ENCODE data around the gene KASH5. TPM values are rescaled to one million over a fixed set of nuclear protein-coding genes. Genes with fewer than 3 reads are reported as not detected.
A peak's percentile ranks its signal among the peaks of the same experiment; 100 is the strongest.

KASH5 gene
- total RNA-seq, 4 donors from 2014 or later: not detected

DNA sequence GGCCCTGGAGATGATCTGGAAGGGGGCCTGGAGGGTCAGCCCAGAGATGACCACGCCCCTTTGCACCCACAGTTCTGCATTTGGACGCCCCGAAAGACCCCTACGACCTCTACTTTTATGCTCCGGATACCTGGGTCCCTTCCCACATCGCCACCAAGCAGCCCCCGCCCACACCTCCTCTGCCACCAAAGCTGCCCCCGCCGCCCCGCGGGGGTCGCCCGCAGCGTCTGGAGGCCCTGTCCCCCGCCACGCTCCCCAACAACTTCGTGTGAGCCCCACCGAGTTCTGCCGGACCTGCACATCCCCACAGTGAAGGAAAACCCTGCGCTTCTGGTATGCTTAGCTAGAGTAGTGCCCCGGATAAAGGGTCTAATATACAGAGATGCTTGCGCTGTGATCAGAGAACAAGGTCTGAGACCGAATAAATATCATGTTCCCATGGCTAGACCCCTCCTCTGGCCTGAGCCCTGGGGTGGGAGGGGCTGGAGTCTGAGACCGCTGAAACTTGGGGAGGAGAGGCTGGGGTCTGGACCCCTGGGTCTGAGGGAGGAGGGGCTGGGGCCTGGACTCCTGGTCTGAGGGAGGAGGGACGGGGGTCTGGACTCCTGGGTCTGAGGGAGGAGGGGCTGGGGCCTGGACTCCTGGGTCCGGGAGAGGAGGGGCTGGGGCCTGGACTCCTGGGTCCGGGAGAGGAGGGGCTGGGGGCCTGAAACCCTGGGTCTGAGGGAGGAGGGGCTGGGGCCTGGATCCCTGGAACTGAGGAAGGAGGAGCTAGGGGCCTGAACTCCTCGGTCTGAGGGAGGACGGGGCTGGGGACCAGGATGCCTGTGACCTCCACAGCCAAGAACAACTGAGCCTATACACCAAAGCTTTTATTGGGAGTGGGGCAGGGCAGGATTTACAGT lies 40.8 kb downstream of the KASH5 start:
- no peak overlapping the region for H3K27ac ChIP-seq
- DNase-seq (ENCODE audit: low spot score in 2 of 2): peak in 1 of 2 donors; percentile 71
- peak overlapping the region; percentile 20 for H3K4me3 ChIP-seq
- peaks cover 96% of the 10 kb centered on the region for H3K27me3 ChIP-seq
- TF ChIP-seq POLR2AphosphoS5 (IDR thresholded peaks at IDR 0.05) (no peak), EP300 (IDR thresholded peaks at IDR 0.05) (no peak), POLR2A (IDR thresholded peaks at IDR 0.05) (no peak)
- TF ChIP-seq, protein P1, sequence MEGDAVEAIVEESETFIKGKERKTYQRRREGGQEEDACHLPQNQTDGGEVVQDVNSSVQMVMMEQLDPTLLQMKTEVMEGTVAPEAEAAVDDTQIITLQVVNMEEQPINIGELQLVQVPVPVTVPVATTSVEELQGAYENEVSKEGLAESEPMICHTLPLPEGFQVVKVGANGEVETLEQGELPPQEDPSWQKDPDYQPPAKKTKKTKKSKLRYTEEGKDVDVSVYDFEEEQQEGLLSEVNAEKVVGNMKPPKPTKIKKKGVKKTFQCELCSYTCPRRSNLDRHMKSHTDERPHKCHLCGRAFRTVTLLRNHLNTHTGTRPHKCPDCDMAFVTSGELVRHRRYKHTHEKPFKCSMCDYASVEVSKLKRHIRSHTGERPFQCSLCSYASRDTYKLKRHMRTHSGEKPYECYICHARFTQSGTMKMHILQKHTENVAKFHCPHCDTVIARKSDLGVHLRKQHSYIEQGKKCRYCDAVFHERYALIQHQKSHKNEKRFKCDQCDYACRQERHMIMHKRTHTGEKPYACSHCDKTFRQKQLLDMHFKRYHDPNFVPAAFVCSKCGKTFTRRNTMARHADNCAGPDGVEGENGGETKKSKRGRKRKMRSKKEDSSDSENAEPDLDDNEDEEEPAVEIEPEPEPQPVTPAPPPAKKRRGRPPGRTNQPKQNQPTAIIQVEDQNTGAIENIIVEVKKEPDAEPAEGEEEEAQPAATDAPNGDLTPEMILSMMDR (IDR thresholded peaks at IDR 0.05): no peak
- H3K9me3 ChIP-seq: no peaks in the 10 kb centered on the region
- H3K36me3 ChIP-seq: no peaks in the 10 kb centered on the region
- 26% methylated on average over 29 of the region's 29 CpGs for WGBS
- peaks cover 13% of the 10 kb centered on the region for H3K4me1 ChIP-seq

DNA sequence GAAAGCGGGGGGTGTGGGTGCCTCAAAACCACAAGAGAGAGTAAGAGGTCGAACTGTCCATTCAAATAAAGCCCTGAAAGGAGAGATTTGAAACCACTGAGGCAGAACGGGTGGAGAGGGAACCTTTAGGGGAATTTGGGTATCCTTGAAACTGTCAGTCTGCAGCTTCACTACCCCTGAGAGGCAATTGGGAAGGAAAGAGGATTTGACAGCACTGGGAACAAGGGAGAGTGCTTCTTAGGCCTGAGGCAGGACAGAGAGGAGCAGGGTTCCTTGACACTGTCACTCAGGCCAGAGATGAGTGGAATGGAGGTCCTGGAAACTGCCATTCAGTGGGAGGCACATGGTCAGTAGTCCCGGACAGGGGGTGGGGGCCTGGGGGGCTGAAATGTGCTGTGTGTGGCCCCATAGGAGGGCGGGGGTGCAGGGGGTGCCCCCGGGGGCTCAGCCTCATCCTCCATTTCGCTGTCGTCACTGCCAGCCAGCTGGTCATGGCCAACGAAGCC lies 42.2 kb downstream of the KASH5 start:
- 87% methylated on average over 5 of the region's 9 CpGs for WGBS
- no peak overlapping the region for H3K4me3 ChIP-seq
- H3K27ac ChIP-seq: no peak overlapping the region

DNA sequence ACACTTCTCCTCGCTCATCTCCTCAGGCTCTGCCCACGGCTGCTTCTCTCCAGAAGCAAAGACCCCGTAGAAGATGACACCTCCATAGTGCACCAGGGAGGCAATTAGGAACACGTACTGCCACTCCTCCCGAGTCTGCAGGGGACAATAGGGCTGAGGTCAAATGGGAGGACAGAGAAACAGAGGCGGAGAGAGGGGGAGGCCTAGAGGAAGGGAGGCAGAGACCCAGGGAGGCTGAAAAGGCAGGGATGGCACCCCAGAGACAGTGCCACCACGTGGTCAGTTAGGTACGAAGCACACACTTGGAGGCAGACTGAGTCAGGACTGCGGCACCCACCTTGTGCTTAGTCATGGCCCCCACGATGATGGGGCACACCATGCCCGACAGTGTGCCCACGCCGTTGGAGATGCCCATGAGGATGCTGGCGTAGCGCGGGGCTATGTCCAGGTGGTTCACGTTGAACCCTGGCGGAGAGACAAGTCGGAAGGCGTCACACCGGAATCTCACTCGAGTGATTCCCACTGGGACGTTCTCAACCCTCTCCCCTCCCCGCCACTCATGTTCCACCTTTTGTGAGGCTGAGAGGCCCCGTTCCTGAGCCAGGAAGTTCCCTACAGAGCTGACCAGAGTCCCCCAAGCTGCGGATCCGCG lies 42.8 kb downstream of the KASH5 start:
- Histone ChIP-seq H3K4me1 (peaks cover 12% of the 10 kb centered on the region), H3K36me3 (no peaks in the 10 kb centered on the region), H3K27me3 (peaks cover 96% of the 10 kb centered on the region), H3K4me3 (no peak overlapping the region), H3K9me3 (no peaks in the 10 kb centered on the region), H3K27ac (no peak overlapping the region)
- TF ChIP-seq, protein P1 (IDR thresholded peaks at IDR 0.05): no peak
- TF ChIP-seq POLR2AphosphoS5 (IDR thresholded peaks at IDR 0.05): no peak
- TF ChIP-seq POLR2A (IDR thresholded peaks at IDR 0.05): no peak
- no peak for TF ChIP-seq EP300 (IDR thresholded peaks at IDR 0.05)
- WGBS: 77% methylated on average over 26 of the region's 28 CpGs
- peak in 1 of 2 donors; percentile 61 for DNase-seq (ENCODE audit: low spot score in 2 of 2)

More for the DNA sequence above, 42.2 kb downstream of the KASH5 start:
- Histone ChIP-seq H3K9me3 (no peaks in the 10 kb centered on the region), H3K36me3 (no peaks in the 10 kb centered on the region), H3K27me3 (peaks cover 96% of the 10 kb centered on the region), H3K4me1 (peaks cover 12% of the 10 kb centered on the region)
- TF ChIP-seq POLR2AphosphoS5 (IDR thresholded peaks at IDR 0.05): no peak
- no peak for TF ChIP-seq EP300 (IDR thresholded peaks at IDR 0.05)
- TF ChIP-seq, protein P1 (IDR thresholded peaks at IDR 0.05): no peak
- no peak for TF ChIP-seq POLR2A (IDR thresholded peaks at IDR 0.05)
- DNase-seq (ENCODE audit: low spot score in 2 of 2): peak in 1 of 2 donors; percentile 66

DNA sequence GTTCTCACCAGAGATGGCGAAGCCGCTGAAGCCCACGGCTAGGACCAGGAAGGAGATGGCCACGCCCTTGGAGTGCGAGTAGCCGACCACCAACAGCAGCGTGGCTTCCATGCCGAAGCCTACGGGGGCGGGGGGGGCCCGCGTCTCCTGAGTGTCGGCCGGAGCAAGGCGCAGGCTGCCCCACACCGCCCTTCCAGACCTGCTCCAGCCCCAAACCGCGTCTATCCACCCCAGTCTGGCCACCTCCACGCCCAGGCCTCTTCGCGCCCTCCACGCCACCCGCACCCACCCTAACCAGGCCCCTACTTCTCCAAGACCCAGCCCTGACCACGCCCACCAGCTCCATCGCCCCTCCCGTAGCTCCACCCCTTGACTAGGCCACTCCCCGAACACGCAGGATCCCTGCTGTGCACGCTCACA lies 43.3 kb downstream of the KASH5 start:
- WGBS: 64% methylated on average over 29 of the region's 29 CpGs
- no peaks in the 10 kb centered on the region for H3K9me3 ChIP-seq
- H3K4me1 ChIP-seq: peaks cover 12% of the 10 kb centered on the region
- peaks cover 96% of the 10 kb centered on the region for H3K27me3 ChIP-seq
- H3K4me3 ChIP-seq: no peak overlapping the region
- H3K36me3 ChIP-seq: no peaks in the 10 kb centered on the region
- H3K27ac ChIP-seq: no peak overlapping the region
- peak in 1 of 2 donors; percentile 73 for DNase-seq (ENCODE audit: low spot score in 2 of 2)
- no peak for TF ChIP-seq POLR2AphosphoS5 (IDR thresholded peaks at IDR 0.05)
- no peak for TF ChIP-seq EP300 (IDR thresholded peaks at IDR 0.05)
- TF ChIP-seq POLR2A (IDR thresholded peaks at IDR 0.05): no peak
- TF ChIP-seq, protein P1 (IDR thresholded peaks at IDR 0.05): no peak
